C1 segment of cervical spinal cord (tissue), 14 donors: ENCODE measurements around the gene NLRC3.

ENCODE experiments used
- DNase-seq, 14 donors: peaks; one replicate each; lab custom pipeline; 2025; lab: John Stamatoyannopoulos, UW

NLRC3 gene

GRCh38 chr16:3548445-3548844 lies 28.8 kb downstream of the NLRC3 start:
- no peak for DNase-seq

GRCh38 chr16:3546986-3547682 lies 30.1 kb downstream of the NLRC3 start:
- DNase-seq: no peak

- DNase-seq: no peak
Measured at GRCh38 chr16:3542601-3543373, 34.4 kb downstream of the NLRC3 start.

- DNase-seq: no peak
Measured at GRCh38 chr16:3541527-3542155, 35.6 kb downstream of the NLRC3 start.

- DNase-seq: no peak
Measured at GRCh38 chr16:3538222-3538621, 39.0 kb downstream of the NLRC3 start.

GRCh38 chr16:3536851-3537250 lies 40.4 kb downstream of the NLRC3 start:
- peak in 5 of 14 donors; percentile 3 to 30 (median 10) for DNase-seq

- DNase-seq: no peak
Measured at GRCh38 chr16:3536271-3536731, 40.9 kb downstream of the NLRC3 start.

- no peak for DNase-seq
Measured at GRCh38 chr16:3534126-3534525, 43.1 kb downstream of the NLRC3 start.

- DNase-seq: no peak
Measured at GRCh38 chr16:3532741-3533140, 44.5 kb downstream of the NLRC3 start.

- no peak for DNase-seq
Measured at GRCh38 chr16:3530371-3530914, 46.8 kb downstream of the NLRC3 start.

- DNase-seq: no peak
Measured at GRCh38 chr16:3529175-3529574, 48.0 kb downstream of the NLRC3 start.

- no peak for DNase-seq
Measured at GRCh38 chr16:3528406-3528805, 48.8 kb downstream of the NLRC3 start.

GRCh38 chr16:3527216-3527829 lies 49.9 kb downstream of the NLRC3 start:
- DNase-seq: peak in 10 of 14 donors; percentile 4 to 59 (median 12)

GRCh38 chr16:3525951-3526350 lies 51.3 kb downstream of the NLRC3 start:
- DNase-seq: no peak

- DNase-seq: no peak
Measured at GRCh38 chr16:3523281-3523680, 53.9 kb downstream of the NLRC3 start.

GRCh38 chr16:3520841-3521240 lies 56.4 kb downstream of the NLRC3 start:
- DNase-seq: no peak

GRCh38 chr16:3520413-3520812 lies 56.8 kb downstream of the NLRC3 start:
- no peak for DNase-seq

- DNase-seq: no peak
Measured at GRCh38 chr16:3519581-3519980, 57.6 kb downstream of the NLRC3 start.

GRCh38 chr16:3518986-3519348 lies 58.2 kb downstream of the NLRC3 start:
- no peak for DNase-seq

GRCh38 chr16:3518292-3518985 lies 58.8 kb downstream of the NLRC3 start:
- DNase-seq: no peak

GRCh38 chr16:3515897-3516296 lies 61.3 kb downstream of the NLRC3 start:
- no peak for DNase-seq
